Activated naive CD4-positive, alpha-beta T cell treated with anti-CD3 and anti-CD28 coated beads, Interleukin-2, amount 50 U/mL, for 24 hours (primary cell): Measurements from ENCODE around the gene CD99L2.

Experiments
- H3K27ac Mint-ChIP-seq: one replicate; pipeline ENCODE4 v1.8.0; 2021; ENCODE audit warnings: mild to moderate bottlenecking, mixed read lengths
- H3K27me3 Mint-ChIP-seq: one replicate; pipeline ENCODE4 v1.8.0; 2021; ENCODE audit warnings: mixed read lengths
- H3K36me3 Mint-ChIP-seq: one replicate; pipeline ENCODE4 v1.8.0; 2021; ENCODE audit warnings: mixed read lengths
- H3K4me1 Mint-ChIP-seq: one replicate; pipeline ENCODE4 v1.8.0; 2021; ENCODE audit warnings: mixed read lengths
- H3K4me3 Mint-ChIP-seq: one replicate; pipeline ENCODE4 v1.8.0; 2021; ENCODE audit warnings: mild to moderate bottlenecking, mixed read lengths
- H3K9me3 Mint-ChIP-seq: one replicate; pipeline ENCODE4 v1.8.0; 2021; ENCODE audit warnings: mixed read lengths

Gene CD99L2

GRCh38 chrX:150898343-150899190, at the start of gene CD99L2:
CD99L2 (minus strand) TSS chrX:150898668; CDS start chrX:150898588, 80 bp downstream.
- no peaks in the 10 kb centered on the region for H3K36me3 Mint-ChIP-seq
- H3K4me1 Mint-ChIP-seq = no peaks in the 10 kb centered on the region
- H3K27me3 Mint-ChIP-seq = no peaks in the 10 kb centered on the region
- H3K4me3 Mint-ChIP-seq = peak within 1 kb of the TSS; percentile 86
- peak within 1 kb of the TSS; percentile 90 for H3K27ac Mint-ChIP-seq
- H3K9me3 Mint-ChIP-seq = no peaks in the 10 kb centered on the region

GRCh38 chrX:150944233-150944632, 45.8 kb upstream of the CD99L2 start:
- H3K27me3 Mint-ChIP-seq = no peaks in the 10 kb centered on the region
- no peak overlapping the region for H3K27ac Mint-ChIP-seq
- no peaks in the 10 kb centered on the region for H3K4me1 Mint-ChIP-seq
- H3K36me3 Mint-ChIP-seq = no peaks in the 10 kb centered on the region
- H3K4me3 Mint-ChIP-seq = no peak overlapping the region
- no peaks in the 10 kb centered on the region for H3K9me3 Mint-ChIP-seq

- Mint-ChIP-seq H3K4me3 (no peak overlapping the region), H3K27ac (no peak overlapping the region), H3K27me3 (no peaks in the 10 kb centered on the region), H3K4me1 (no peaks in the 10 kb centered on the region), H3K36me3 (peaks cover 2% of the 10 kb centered on the region), H3K9me3 (no peaks in the 10 kb centered on the region)
These were observed 44.6 kb upstream of the CD99L2 start for GRCh38 chrX:150942942-150943594.

- Mint-ChIP-seq H3K27ac (no peak overlapping the region), H3K4me3 (no peak overlapping the region), H3K4me1 (no peaks in the 10 kb centered on the region), H3K36me3 (peaks cover 2% of the 10 kb centered on the region), H3K9me3 (no peaks in the 10 kb centered on the region), H3K27me3 (no peaks in the 10 kb centered on the region)
These were observed 43.1 kb upstream of the CD99L2 start for GRCh38 chrX:150941580-150941979.

GRCh38 chrX:150940844-150941495, 42.5 kb upstream of the CD99L2 start:
- Mint-ChIP-seq H3K4me1 (no peaks in the 10 kb centered on the region), H3K9me3 (no peaks in the 10 kb centered on the region), H3K36me3 (peaks cover 2% of the 10 kb centered on the region), H3K4me3 (no peak overlapping the region), H3K27me3 (no peaks in the 10 kb centered on the region), H3K27ac (no peak overlapping the region)

- no peak overlapping the region for H3K27ac Mint-ChIP-seq
- no peaks in the 10 kb centered on the region for H3K4me1 Mint-ChIP-seq
- no peak overlapping the region for H3K4me3 Mint-ChIP-seq
- H3K36me3 Mint-ChIP-seq = peaks cover 2% of the 10 kb centered on the region
- H3K27me3 Mint-ChIP-seq = no peaks in the 10 kb centered on the region
- H3K9me3 Mint-ChIP-seq = no peaks in the 10 kb centered on the region
These were observed 38.1 kb upstream of the CD99L2 start for GRCh38 chrX:150936556-150936955.

GRCh38 chrX:150935467-150935866, 37.0 kb upstream of the CD99L2 start:
- no peak overlapping the region for H3K27ac Mint-ChIP-seq
- no peak overlapping the region for H3K4me3 Mint-ChIP-seq
- H3K27me3 Mint-ChIP-seq = no peaks in the 10 kb centered on the region
- H3K9me3 Mint-ChIP-seq = no peaks in the 10 kb centered on the region
- no peaks in the 10 kb centered on the region for H3K4me1 Mint-ChIP-seq
- peaks cover 2% of the 10 kb centered on the region for H3K36me3 Mint-ChIP-seq

GRCh38 chrX:150934453-150934852, 36.0 kb upstream of the CD99L2 start:
- no peak overlapping the region for H3K27ac Mint-ChIP-seq
- H3K27me3 Mint-ChIP-seq = no peaks in the 10 kb centered on the region
- no peaks in the 10 kb centered on the region for H3K4me1 Mint-ChIP-seq
- no peak overlapping the region for H3K4me3 Mint-ChIP-seq
- H3K36me3 Mint-ChIP-seq = peaks cover 2% of the 10 kb centered on the region
- no peaks in the 10 kb centered on the region for H3K9me3 Mint-ChIP-seq

GRCh38 chrX:150933945-150934350, 35.5 kb upstream of the CD99L2 start:
- H3K36me3 Mint-ChIP-seq = peaks cover 2% of the 10 kb centered on the region

GRCh38 chrX:150929058-150929457, 30.6 kb upstream of the CD99L2 start:
- Mint-ChIP-seq H3K4me1 (no peaks in the 10 kb centered on the region), H3K27ac (no peak overlapping the region), H3K9me3 (no peaks in the 10 kb centered on the region), H3K27me3 (no peaks in the 10 kb centered on the region), H3K36me3 (no peaks in the 10 kb centered on the region), H3K4me3 (no peak overlapping the region)

More at GRCh38 chrX:150933945-150934350, 35.5 kb upstream of the CD99L2 start:
- Mint-ChIP-seq H3K4me3 (no peak overlapping the region), H3K27ac (no peak overlapping the region), H3K27me3 (no peaks in the 10 kb centered on the region), H3K9me3 (no peaks in the 10 kb centered on the region), H3K4me1 (no peaks in the 10 kb centered on the region)

GRCh38 chrX:150926791-150927190, 28.3 kb upstream of the CD99L2 start:
- no peak overlapping the region for H3K4me3 Mint-ChIP-seq
- H3K9me3 Mint-ChIP-seq = no peaks in the 10 kb centered on the region
- H3K27ac Mint-ChIP-seq = no peak overlapping the region
- no peaks in the 10 kb centered on the region for H3K27me3 Mint-ChIP-seq
- no peaks in the 10 kb centered on the region for H3K36me3 Mint-ChIP-seq
- no peaks in the 10 kb centered on the region for H3K4me1 Mint-ChIP-seq

GRCh38 chrX:150926304-150926703, 27.8 kb upstream of the CD99L2 start:
- Mint-ChIP-seq H3K36me3 (no peaks in the 10 kb centered on the region), H3K4me1 (no peaks in the 10 kb centered on the region), H3K4me3 (no peak overlapping the region), H3K27ac (no peak overlapping the region), H3K27me3 (no peaks in the 10 kb centered on the region), H3K9me3 (no peaks in the 10 kb centered on the region)

GRCh38 chrX:150919401-150919800, 20.9 kb upstream of the CD99L2 start:
- Mint-ChIP-seq H3K4me1 (no peaks in the 10 kb centered on the region), H3K4me3 (no peak overlapping the region), H3K9me3 (no peaks in the 10 kb centered on the region), H3K36me3 (no peaks in the 10 kb centered on the region), H3K27me3 (no peaks in the 10 kb centered on the region), H3K27ac (no peak overlapping the region)

- H3K4me1 Mint-ChIP-seq = no peaks in the 10 kb centered on the region
- no peak overlapping the region for H3K27ac Mint-ChIP-seq
- no peaks in the 10 kb centered on the region for H3K9me3 Mint-ChIP-seq
- no peaks in the 10 kb centered on the region for H3K36me3 Mint-ChIP-seq
- H3K4me3 Mint-ChIP-seq = no peak overlapping the region
- H3K27me3 Mint-ChIP-seq = no peaks in the 10 kb centered on the region
These were observed 15.0 kb upstream of the CD99L2 start for GRCh38 chrX:150913511-150913910.

GRCh38 chrX:150907474-150907873, 9.0 kb upstream of the CD99L2 start:
- H3K27ac Mint-ChIP-seq = no peak overlapping the region
- no peaks in the 10 kb centered on the region for H3K4me1 Mint-ChIP-seq
- H3K4me3 Mint-ChIP-seq = no peak overlapping the region
- no peaks in the 10 kb centered on the region for H3K27me3 Mint-ChIP-seq
- H3K36me3 Mint-ChIP-seq = no peaks in the 10 kb centered on the region
- H3K9me3 Mint-ChIP-seq = no peaks in the 10 kb centered on the region

GRCh38 chrX:150906694-150907093, 8.2 kb upstream of the CD99L2 start:
- Mint-ChIP-seq H3K9me3 (no peaks in the 10 kb centered on the region), H3K27me3 (no peaks in the 10 kb centered on the region), H3K4me1 (no peaks in the 10 kb centered on the region), H3K36me3 (no peaks in the 10 kb centered on the region), H3K4me3 (no peak overlapping the region), H3K27ac (no peak overlapping the region)
